HEK293T (cell line): ENCODE data around the gene CYB5D1.

ENCODE experiments used
- CTCF ChIA-PET: fragments of 350-600 bp; formaldehyde crosslinking; extraction: SDS; loops from one replicate; lab custom pipeline; 2021; ENCODE audit warnings: antibody characterized with exemption, inconsistent platforms; lab: Yijun Ruan, JAX
- POLR2A ChIA-PET: fragments of 350-600 bp; formaldehyde crosslinking; extraction: SDS; loops from one replicate; lab custom pipeline; 2020; ENCODE audit warnings: antibody characterized with exemption, inconsistent platforms; lab: Yijun Ruan, JAX
- DNase-seq: peaks from one replicate; pipeline ENCODE4 v3.0.0; 2012; ENCODE audit warnings: mixed read lengths; ENCODE audit errors: extremely low spot score
- ARNT ChIP-seq: fragments of 450-650 bp; IDR thresholded peaks from 2 replicates; pipeline ENCODE4 v1.6.1; 2017; ENCODE audit warnings: mild to moderate bottlenecking
- BHLHE40 ChIP-seq: fragments of 450-650 bp; IDR thresholded peaks from 2 replicates; pipeline ENCODE4 v1.6.1; 2016; ENCODE audit warnings: mild to moderate bottlenecking, moderate library complexity, borderline replicate concordance
- CTBP1 ChIP-seq: fragments of 450-650 bp; IDR thresholded peaks from 2 replicates; pipeline ENCODE4 v1.6.1; 2016; ENCODE audit warnings: borderline replicate concordance
- ELF4 ChIP-seq: fragments of 450-650 bp; IDR thresholded peaks from 2 replicates; pipeline ENCODE4 v1.6.1; 2017; ENCODE audit warnings: antibody characterized with exemption
- FOXA1 ChIP-seq: fragments of 450-650 bp; IDR thresholded peaks from 2 replicates; pipeline ENCODE4 v1.6.1; 2016; ENCODE audit warnings: mild to moderate bottlenecking
- FOXK2 ChIP-seq: fragments of 450-650 bp; IDR thresholded peaks from 2 replicates; pipeline ENCODE4 v1.6.1; 2016; ENCODE audit warnings: mild to moderate bottlenecking
- FOXM1 ChIP-seq: fragments of 450-650 bp; IDR thresholded peaks from 2 replicates; pipeline ENCODE4 v1.6.1; 2017; ENCODE audit warnings: mild to moderate bottlenecking, borderline replicate concordance
- HDGF ChIP-seq: fragments of 450-650 bp; IDR thresholded peaks from 2 replicates; pipeline ENCODE4 v1.6.1; 2017; ENCODE audit warnings: antibody characterized with exemption, borderline replicate concordance
- L3MBTL2 ChIP-seq: fragments of 450-650 bp; conservative IDR thresholded peaks from 2 replicates; pipeline ENCODE4 v1.6.1; 2016; ENCODE audit warnings: mild to moderate bottlenecking
- LEF1 ChIP-seq: fragments of 450-650 bp; IDR thresholded peaks from 2 replicates; pipeline ENCODE4 v1.6.1; 2017; ENCODE audit warnings: mild to moderate bottlenecking, borderline replicate concordance
- NFRKB ChIP-seq: fragments of 450-650 bp; IDR thresholded peaks from 2 replicates; pipeline ENCODE4 v1.6.1; 2016; ENCODE audit warnings: mild to moderate bottlenecking, moderate library complexity
- SP1 ChIP-seq: fragments of 450-650 bp; IDR thresholded peaks from 2 replicates; pipeline ENCODE4 v1.6.1; 2017
- SUZ12 ChIP-seq: fragments of 450-650 bp; IDR thresholded peaks from 2 replicates; pipeline ENCODE4 v1.6.1; 2016; ENCODE audit warnings: mild to moderate bottlenecking
- TARDBP ChIP-seq: fragments of 450-650 bp; IDR thresholded peaks from 2 replicates; pipeline ENCODE4 v1.6.1; 2016
- ZNF384 ChIP-seq: fragments of 450-650 bp; IDR thresholded peaks from 2 replicates; pipeline ENCODE4 v1.6.1; 2016
- TF ChIP-seq, protein P1 (sequence below): fragments of 450-650 bp; IDR thresholded peaks from 2 replicates; pipeline ENCODE4 v1.6.1; 2016

The CYB5D1 gene

DNA sequence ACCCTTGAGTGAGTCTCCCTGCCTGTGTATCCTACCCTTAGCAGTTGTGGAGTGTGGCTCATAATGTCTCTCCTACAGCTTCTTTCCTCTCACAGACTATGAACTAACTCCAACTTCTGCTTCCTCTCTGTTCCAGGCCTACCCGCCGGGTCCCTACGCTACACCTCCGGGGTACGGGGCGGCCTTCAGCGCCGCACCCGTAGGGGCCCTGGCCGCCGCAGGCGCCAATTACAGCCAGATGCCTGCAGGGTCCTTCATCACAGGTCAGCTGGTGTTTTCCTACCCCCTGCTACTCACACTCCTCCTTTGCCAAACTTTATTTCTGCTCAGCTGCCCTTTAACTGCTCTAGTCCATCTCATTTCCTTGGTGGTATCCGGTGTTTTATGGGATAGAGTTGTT, 52.9 kb downstream of the CYB5D1 start:
- TF ChIP-seq FOXM1 (no peak), ARNT (no peak), HDGF (no peak), L3MBTL2 (no peak), CTBP1 (no peak), ELF4 (no peak), LEF1 (no peak), TARDBP (no peak), BHLHE40 (no peak), NFRKB (no peak), FOXK2 (no peak), SUZ12 (no peak), FOXA1 (no peak), ZNF384 (no peak), SP1 (no peak)
- TF ChIP-seq, protein P1, sequence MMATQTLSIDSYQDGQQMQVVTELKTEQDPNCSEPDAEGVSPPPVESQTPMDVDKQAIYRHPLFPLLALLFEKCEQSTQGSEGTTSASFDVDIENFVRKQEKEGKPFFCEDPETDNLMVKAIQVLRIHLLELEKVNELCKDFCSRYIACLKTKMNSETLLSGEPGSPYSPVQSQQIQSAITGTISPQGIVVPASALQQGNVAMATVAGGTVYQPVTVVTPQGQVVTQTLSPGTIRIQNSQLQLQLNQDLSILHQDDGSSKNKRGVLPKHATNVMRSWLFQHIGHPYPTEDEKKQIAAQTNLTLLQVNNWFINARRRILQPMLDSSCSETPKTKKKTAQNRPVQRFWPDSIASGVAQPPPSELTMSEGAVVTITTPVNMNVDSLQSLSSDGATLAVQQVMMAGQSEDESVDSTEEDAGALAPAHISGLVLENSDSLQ = no peak
- ChIA-PET CTCF (no interaction called here), POLR2A (no interaction called here)

DNA sequence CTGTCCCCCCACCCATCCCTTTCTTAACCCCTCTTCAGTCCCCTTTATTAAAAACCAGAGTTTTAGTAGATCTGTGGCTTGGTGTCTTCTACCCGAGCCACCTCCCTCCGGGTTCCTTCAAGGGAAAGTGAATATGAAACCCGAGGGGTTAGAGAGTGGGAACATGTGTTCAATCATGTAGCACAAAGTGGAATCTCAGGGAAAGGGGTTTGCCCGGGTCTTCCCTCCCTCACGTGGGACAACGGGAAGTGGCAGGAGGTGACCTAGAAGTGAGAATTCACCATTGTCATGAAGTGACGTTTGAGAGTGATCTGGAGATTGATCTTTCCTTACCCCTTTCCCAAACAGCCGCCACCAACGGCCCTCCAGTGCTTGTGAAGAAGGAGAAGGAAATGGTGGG, 53.3 kb downstream of the CYB5D1 start:
- ChIA-PET POLR2A (no interaction called here), CTCF (no interaction called here)
- TF ChIP-seq SP1 = no peak
- no peak for TF ChIP-seq FOXM1
- no peak for TF ChIP-seq HDGF
- no peak for TF ChIP-seq FOXK2
- TF ChIP-seq LEF1 = no peak
- TF ChIP-seq CTBP1 = no peak
- TF ChIP-seq L3MBTL2 = no peak
- no peak for TF ChIP-seq NFRKB
- TF ChIP-seq, protein P1 = no peak
- TF ChIP-seq TARDBP = no peak
- no peak for DNase-seq

More for the DNA sequence above, 52.9 kb downstream of the CYB5D1 start:
- DNase-seq = no peak
